Right renal pelvis (tissue), 4 donors: Measurements from ENCODE around the gene FIBCD1. TPM values are rescaled to one million over a fixed set of nuclear protein-coding genes. Genes with fewer than 3 reads are reported as not detected.
A peak's percentile ranks its signal among the peaks of the same experiment; 100 is the strongest.
"Not testable (repeated sequence)": the region's sequence is repeated elsewhere in the genome, so short reads cannot be mapped to it uniquely, and the experiment has no call there.

Experiments
- DNase-seq, 4 donors: peaks; one replicate each; pipeline ENCODE4 v3.0.0-alpha.2; 2013; ENCODE audit warnings: low read depth in 4 of 4, low spot score in 3 of 4, missing footprints in 1 of 4
- polyA plus RNA-seq, 4 donors: library from polyadenylated mRNA; unstranded; fragments of 120-200 nt; gene quantifications; one replicate each; pipeline ENCODE4 v1.2.1, GENCODE V29; 2013; ENCODE audit not compliant: insufficient read length in 4 of 4

FIBCD1 gene
- polyA plus RNA-seq, 4 donors: 0.17 to 0.60 (median 0.37) TPM

- DNase-seq: peak in 1 of 4 donors; percentile 54
Measured at GRCh38 chr9:130955947-130956621, 17.0 kb upstream of the FIBCD1 start.

GRCh38 chr9:130954925-130955324, 15.9 kb upstream of the FIBCD1 start:
- not testable (repeated sequence) for DNase-seq

GRCh38 chr9:130954317-130954716, 15.3 kb upstream of the FIBCD1 start:
- DNase-seq: no peak

DNA sequence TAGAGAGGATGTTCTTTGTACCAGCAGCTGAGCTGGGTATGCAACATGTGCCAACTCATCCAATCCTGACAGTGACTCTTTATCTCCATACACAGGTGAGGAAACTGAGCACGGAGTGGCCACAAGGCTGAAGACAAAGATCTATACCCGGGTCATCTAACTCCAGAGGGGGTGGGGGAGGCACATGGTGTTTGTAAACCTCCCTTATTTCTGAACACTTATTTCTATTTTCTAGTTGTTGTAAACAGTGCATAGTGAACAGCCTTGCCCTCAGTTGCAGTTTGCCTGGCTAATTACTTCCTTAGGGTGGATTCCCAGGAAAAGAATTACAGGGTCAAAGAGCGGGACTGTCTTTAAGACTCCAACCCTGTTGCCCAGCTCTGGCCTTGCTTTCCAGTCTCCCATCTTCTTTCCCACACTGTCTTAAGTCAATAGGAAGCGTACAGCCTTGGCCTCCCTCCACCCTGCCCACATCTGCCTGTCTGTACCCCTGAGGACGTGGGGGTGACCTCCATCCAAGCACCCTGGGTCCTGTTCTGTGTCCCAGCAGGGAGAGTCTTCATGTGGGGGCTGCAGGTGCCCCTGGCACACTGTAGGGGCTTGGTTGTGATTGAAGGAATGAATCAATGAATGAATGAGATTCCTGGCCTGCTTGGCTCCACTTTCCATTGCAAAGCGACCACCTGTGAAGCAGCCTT, 13.2 kb upstream of the FIBCD1 start:
- DNase-seq: no peak

DNA sequence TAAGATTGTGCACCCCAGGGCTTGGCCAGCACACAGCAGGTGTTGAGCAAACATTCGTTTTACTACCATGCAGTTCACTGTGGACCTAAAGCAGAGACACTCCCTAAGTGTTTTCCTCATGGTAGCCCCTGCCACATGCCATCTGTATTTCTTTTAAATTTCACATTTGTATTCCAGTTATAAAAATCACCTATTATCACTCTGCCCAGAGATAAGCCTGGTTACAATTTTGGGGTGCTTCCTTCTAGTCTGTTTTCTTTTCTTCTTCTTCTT, 10.9 kb upstream of the FIBCD1 start:
- no peak for DNase-seq

GRCh38 chr9:130949188-130950038, 10.4 kb upstream of the FIBCD1 start:
- no peak for DNase-seq

DNA sequence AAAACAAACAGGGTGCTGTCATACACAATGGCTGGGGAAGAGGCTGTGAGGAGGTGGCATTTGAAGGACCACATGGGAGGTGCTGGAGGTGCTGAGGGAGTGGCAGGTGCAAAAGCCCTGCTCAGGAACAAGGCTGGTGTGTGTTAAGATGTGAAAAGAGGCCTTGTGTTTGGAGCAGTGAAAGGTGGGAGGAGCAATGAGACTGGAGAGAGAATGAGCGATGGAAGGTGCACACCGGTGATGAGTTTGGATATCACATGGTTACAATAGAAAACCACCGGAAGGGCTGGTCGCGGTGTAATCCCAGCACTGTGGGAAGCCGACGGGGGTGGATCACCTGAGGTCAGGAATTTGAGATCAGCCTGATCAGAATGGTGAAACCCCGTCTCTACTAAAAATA, 9.2 kb upstream of the FIBCD1 start:
- DNase-seq: no peak

- no peak for DNase-seq
Measured at GRCh38 chr9:130947618-130948140, 8.6 kb upstream of the FIBCD1 start.

GRCh38 chr9:130946766-130947617, 7.9 kb upstream of the FIBCD1 start:
- no peak for DNase-seq

DNA sequence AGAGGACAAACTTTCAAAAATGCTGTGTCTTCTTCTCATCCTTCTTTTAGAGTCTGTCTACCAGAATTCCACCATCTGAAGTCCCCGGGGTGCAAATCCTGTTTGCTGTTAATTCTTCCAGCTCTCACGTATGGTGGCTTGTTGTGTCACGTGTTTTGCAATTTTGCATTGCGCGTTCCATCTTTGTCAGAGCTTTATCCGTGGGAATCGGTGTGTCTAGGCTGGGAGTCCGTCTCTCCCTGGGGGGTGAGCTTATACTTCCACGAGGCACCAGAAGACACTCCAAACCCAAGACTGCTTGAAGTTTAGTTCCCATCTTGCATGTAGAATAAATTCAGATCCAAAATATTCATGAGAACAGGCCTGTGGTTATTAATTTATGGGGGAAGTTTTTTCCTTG, 6.1 kb upstream of the FIBCD1 start:
- DNase-seq: no peak

GRCh38 chr9:130944510-130945058, 5.5 kb upstream of the FIBCD1 start:
- no peak for DNase-seq

DNA sequence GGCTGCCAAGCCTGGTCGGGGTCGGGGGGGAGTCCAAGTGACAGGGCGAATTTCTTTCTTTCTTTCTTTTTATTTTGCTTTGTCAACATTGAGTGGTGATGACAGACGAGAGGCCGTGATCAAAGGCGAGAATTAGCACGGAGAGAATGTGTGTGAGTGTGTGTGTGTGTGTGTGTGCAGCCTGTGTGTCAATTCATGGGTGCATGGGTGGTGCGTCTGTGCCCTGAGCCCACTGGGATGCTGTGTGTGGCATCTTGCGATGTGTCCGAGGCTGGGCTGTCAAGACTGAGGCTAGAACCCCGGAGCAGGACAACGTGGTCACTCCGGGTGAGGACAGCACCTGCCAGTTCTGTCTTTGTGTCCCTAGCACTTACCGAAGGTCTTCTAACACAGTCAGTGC, 4.7 kb upstream of the FIBCD1 start:
- no peak for DNase-seq

GRCh38 chr9:130943221-130943620, 4.2 kb upstream of the FIBCD1 start:
- no peak for DNase-seq

- DNase-seq: no peak
Measured at GRCh38 chr9:130942679-130943078, 3.6 kb upstream of the FIBCD1 start.

- no peak for DNase-seq
Measured at GRCh38 chr9:130942084-130942483, 3.0 kb upstream of the FIBCD1 start.

- DNase-seq: peak in 1 of 4 donors; percentile 54
Measured at GRCh38 chr9:130940693-130941576, 1.9 kb upstream of the FIBCD1 start.

- no peak for DNase-seq
Measured at GRCh38 chr9:130940027-130940549, 1.0 kb upstream of the FIBCD1 start.

- DNase-seq: no peak
Measured at GRCh38 chr9:130939405-130940026, 469 bp upstream of the FIBCD1 start.
